GM21447 (cell line): ENCODE measurements around the gene GSTO2.

ENCODE experiments used
- ATAC-seq: cut with Tn5 transposase; IDR thresholded peaks from one replicate; pipeline ENCODE4 v1.9.1; 2021; ENCODE audit not compliant: unreplicated experiment

GSTO2 gene

DNA sequence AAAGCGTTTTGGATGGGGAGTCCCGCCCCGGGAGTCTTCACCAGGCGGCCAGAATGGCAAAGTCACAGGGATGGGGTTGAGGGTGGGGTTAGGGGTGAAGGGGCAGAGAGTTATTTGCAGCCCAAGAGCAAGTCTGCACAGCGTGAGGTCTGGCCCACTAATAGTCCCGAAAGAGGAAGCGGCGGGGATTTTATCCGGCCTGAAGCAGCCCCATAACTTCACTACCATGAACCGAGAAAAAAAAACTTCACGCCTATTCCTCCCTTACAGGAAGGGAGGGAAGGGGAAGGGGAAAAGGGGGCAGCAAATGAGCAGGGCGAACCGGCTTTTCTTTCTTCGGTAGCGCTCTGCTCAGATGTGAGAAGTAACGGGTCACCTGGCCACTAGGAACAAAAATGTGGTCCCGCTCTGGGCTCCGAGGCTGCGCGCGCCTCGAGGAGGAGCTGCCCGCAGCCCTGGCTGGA lies 68.6 kb downstream of the GSTO2 start:
- peak; percentile 41 for ATAC-seq

GRCh38 chr10:104337985-104338735 lies 69.2 kb downstream of the GSTO2 start, which contains the start of gene ITPRIP:
Gene ITPRIP (minus strand): TSS chr10:104338465. CDS start chr10:104316051, 22,414 bp downstream.
- ATAC-seq = peak; percentile 72

GRCh38 chr10:104339469-104340110 lies 70.6 kb downstream of the GSTO2 start:
- ATAC-seq = no peak

DNA sequence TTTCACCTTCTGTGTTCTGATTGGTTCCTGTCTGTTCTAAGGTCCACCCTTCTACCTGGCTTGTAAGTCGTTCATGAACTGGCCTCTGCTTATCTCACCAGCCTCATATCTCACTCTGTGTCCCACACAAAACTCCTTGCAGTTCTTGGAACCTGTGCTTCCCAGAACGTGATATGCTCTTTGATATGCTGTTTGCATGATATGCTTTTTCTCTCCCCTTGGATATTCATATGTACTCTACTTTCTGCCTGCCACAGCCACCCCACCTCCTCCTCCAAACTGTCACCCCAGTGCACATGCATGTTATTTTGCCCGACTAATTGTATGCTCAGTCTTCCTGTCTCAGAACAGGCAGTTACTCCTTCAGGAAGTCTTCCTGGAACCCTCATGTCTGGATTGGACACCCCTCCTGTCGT lies 71.1 kb downstream of the GSTO2 start:
- no peak for ATAC-seq

DNA sequence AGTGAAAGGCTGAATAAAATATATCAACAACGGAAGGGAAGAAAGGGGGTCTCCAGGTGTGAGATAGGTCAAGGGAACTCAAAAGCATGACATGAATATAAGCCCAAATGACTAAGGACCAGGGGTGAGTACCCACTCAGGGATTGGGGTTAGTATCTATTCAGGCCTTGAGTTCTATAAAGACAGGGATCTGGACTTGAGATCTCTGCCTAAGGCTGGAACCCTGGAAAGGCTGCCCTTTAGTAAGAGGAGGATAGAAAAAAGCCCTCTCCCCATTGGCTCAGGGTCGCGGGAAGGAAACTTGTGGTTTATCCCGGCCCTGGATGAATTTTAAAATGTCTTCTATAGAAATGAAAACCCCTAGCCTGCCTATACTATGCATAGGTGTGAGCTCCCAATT lies 71.7 kb downstream of the GSTO2 start:
- ATAC-seq = no peak

GRCh38 chr10:104342941-104343411 lies 74.0 kb downstream of the GSTO2 start:
- no peak for ATAC-seq

DNA sequence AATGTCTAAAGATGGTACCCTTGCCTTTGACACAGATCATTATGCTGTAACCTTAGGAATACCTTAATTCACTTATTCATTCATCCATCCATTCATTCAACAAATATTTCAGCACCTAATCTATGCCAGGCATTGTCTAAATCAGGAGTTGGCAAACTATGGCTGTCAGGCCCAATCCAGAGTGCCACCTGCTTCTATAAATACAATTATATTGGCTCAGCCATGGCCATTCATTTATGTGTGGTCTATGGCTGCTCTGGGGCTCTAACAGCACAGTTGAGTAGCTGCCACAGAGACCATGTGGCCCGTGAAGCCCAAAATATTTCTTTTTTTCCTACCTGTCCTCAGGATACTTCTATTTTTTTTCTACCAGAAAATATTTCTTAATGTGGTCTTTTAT lies 75.2 kb downstream of the GSTO2 start:
- ATAC-seq = no peak

GRCh38 chr10:104345515-104345914 lies 76.5 kb downstream of the GSTO2 start:
- ATAC-seq = no peak

GRCh38 chr10:104345941-104346340 lies 77.0 kb downstream of the GSTO2 start:
- ATAC-seq = no peak

GRCh38 chr10:104347295-104348045 lies 78.5 kb downstream of the GSTO2 start:
- no peak for ATAC-seq

- no peak for ATAC-seq
Measured at GRCh38 chr10:104348601-104349000, 79.6 kb downstream of the GSTO2 start.

GRCh38 chr10:104349623-104350126 lies 80.7 kb downstream of the GSTO2 start:
- peak; percentile 59 for ATAC-seq

GRCh38 chr10:104350127-104350635 lies 81.2 kb downstream of the GSTO2 start:
- peak; percentile 41 for ATAC-seq

DNA sequence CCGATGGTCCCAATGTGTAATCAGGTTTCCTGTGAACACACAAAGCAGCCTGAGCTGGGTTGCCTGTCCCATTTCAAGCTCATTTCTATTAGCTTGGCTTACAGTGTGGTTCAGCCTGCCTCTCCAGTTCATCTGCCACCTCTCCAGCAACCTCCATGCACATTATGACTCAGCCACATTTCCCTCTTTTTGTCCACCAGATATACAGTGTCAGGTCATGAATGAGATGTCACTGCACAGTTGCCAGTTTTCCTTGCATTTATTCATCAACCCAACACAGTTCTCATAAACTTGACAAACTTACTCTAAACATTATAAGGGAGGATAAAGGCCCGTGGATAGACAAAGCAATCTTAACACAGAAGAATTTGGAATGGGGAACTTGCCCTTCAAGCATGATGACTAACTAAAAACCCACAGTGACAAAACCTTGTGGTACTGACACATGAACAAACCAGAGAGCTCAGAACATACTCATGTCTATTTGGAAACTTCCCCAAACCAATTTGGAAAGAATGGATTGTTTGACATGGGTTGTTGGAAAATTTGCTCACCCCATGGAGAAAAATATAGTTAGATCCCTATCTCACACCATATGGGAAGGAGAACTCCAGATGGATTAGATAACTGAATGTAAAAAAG lies 82.2 kb downstream of the GSTO2 start:
- no peak for ATAC-seq

DNA sequence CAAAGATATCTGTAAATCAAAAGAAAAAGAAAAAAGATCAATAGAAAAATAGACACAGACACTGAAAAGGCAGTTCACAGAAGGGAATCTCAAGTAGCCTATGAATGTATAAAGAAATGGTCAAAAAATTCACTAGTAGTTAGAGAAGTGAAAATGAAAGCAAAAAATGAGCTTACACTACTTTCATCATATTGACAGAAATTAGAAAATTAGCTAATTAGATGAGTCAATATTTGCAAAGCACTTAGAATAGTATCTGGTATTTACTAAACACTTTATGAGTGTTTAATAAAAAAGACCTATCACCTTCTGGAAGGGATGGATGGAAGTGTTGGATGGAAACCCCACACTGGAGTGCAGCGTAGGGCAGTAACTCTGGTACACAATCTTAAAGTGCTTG lies 82.9 kb downstream of the GSTO2 start:
- ATAC-seq = no peak

GRCh38 chr10:104353325-104354048 lies 84.5 kb downstream of the GSTO2 start, which contains the start of gene CFAP58:
Gene CFAP58 (plus strand): TSS chr10:104353833. CDS start chr10:104353898, 65 bp downstream.
- ATAC-seq = peak; percentile 61
